ENCODE measurements around the gene GNG12. TPM values are rescaled to one million over a fixed set of nuclear protein-coding genes. Genes with fewer than 3 reads are reported as not detected.
A peak's percentile ranks its signal among the peaks of the same experiment; 100 is the strongest.

GNG12 gene
- total and polyA plus RNA-seq, 9 of the 15 experiments (the other 6 are each of a cell fraction or from before 2014, with no cell fraction given) = 2.6 to 6.0 (median 4.1) TPM

GRCh38 chr1:67733681-67734322 is 99.5 kb downstream of the GNG12 start (continued):
- TF ChIP-seq HDAC8 (tag; IDR thresholded peaks at IDR 0.05) = 0 out of 2 replicates have a peak, but pooled peaks have one; percentile 60
- no peak for TF ChIP-seq YBX1 (IDR thresholded peaks at IDR 0.05)
- no peak for TF ChIP-seq IRF9 (tag; IDR thresholded peaks at IDR 0.05)
- TF ChIP-seq SMARCC2 (IDR thresholded peaks at IDR 0.05; ENCODE audit: low read depth) = peak; percentile 96
- no peak; the same call in none of the 2 replicates for TF ChIP-seq EHMT2 (IDR thresholded peaks at IDR 0.05)
- no peak for TF ChIP-seq PHB (CRISPR knock-in tag; IDR thresholded peaks at IDR 0.05)
- no peak for TF ChIP-seq NR4A1 (CRISPR knock-in tag; IDR thresholded peaks at IDR 0.05)
- TF ChIP-seq NR4A1 (tag; IDR thresholded peaks at IDR 0.05) = peak; percentile 81
- TF ChIP-seq ZNF639 (CRISPR knock-in tag; conservative IDR thresholded peaks at IDR 0.05 in 1 of 2, IDR thresholded peaks at IDR 0.05 in 1 of 2) = peak in 1 of 2 experiments; percentile 82; a peak in 2 of 4 replicates
- TF ChIP-seq ZNF699 (CRISPR knock-in tag; IDR thresholded peaks at IDR 0.05; ENCODE audit: insufficient replicate concordance) = no peak
- peak; percentile 98 for TF ChIP-seq CBFA2T3 (IDR thresholded peaks at IDR 0.05)
- no peak for TF ChIP-seq ASH1L (IDR thresholded peaks at IDR 0.05; ENCODE audit: borderline replicate concordance, low read depth, partially characterized antibody)
- no peak for TF ChIP-seq TGIF2 (CRISPR knock-in tag; IDR thresholded peaks at IDR 0.05)
- TF ChIP-seq FOXM1 (IDR thresholded peaks at IDR 0.05; ENCODE audit: low read depth) = peak; percentile 83
- no peak for TF ChIP-seq FOXM1 (CRISPR knock-in tag; IDR thresholded peaks at IDR 0.05; ENCODE audit: low read depth)
- TF ChIP-seq CREB3L1 (IDR thresholded peaks at IDR 0.05; ENCODE audit: borderline replicate concordance, low read depth) = peak; percentile 23; the same call in 1 of the 2 replicates
- no peak for TF ChIP-seq DLX4 (CRISPR knock-in tag; IDR thresholded peaks at IDR 0.05)
- no peak for TF ChIP-seq SP2 (IDR thresholded peaks at IDR 0.05; ENCODE audit: extremely low read depth, low read depth, low read length, poor library complexity, severe bottlenecking)
- TF ChIP-seq NFATC3 (IDR thresholded peaks at IDR 0.05) = no peak
- no peak for TF ChIP-seq RFX1 (IDR thresholded peaks at IDR 0.05)
- no peak for TF ChIP-seq ARID2 (IDR thresholded peaks at IDR 0.05)
- TF ChIP-seq BCOR (IDR thresholded peaks at IDR 0.05) = peak; percentile 77; the same call in 1 of the 2 replicates
- TF ChIP-seq CTCFL (IDR thresholded peaks at IDR 0.05; ENCODE audit: borderline replicate concordance, insufficient read depth, low read depth, low read length, poor library complexity, severe bottlenecking) = no peak

All from K562 (cell line).